HEK293T (cell line): Measurements from ENCODE around the gene CCDC201.

Experiments used
- BHLHE40 ChIP-seq: fragments of 450-650 bp; IDR thresholded peaks from 2 replicates; pipeline ENCODE4 v1.6.1; 2016; ENCODE audit warnings: mild to moderate bottlenecking, moderate library complexity, borderline replicate concordance
- NFRKB ChIP-seq: fragments of 450-650 bp; IDR thresholded peaks from 2 replicates; pipeline ENCODE4 v1.6.1; 2016; ENCODE audit warnings: mild to moderate bottlenecking, moderate library complexity

GRCh38 chr7:45915606-45916005 lies 42.7 kb upstream of the CCDC201 start:
- TF ChIP-seq BHLHE40 (no peak), NFRKB (no peak)
